ENCODE results near the gene DKK3. TPM values are rescaled to one million over a fixed set of nuclear protein-coding genes. Genes with fewer than 3 reads are reported as not detected.
A peak's percentile ranks its signal among the peaks of the same experiment; 100 is the strongest.

The DKK3 gene
- total RNA-seq, 6 experiments from 2014 or later: 518 to 872 (median 646) TPM

DNA sequence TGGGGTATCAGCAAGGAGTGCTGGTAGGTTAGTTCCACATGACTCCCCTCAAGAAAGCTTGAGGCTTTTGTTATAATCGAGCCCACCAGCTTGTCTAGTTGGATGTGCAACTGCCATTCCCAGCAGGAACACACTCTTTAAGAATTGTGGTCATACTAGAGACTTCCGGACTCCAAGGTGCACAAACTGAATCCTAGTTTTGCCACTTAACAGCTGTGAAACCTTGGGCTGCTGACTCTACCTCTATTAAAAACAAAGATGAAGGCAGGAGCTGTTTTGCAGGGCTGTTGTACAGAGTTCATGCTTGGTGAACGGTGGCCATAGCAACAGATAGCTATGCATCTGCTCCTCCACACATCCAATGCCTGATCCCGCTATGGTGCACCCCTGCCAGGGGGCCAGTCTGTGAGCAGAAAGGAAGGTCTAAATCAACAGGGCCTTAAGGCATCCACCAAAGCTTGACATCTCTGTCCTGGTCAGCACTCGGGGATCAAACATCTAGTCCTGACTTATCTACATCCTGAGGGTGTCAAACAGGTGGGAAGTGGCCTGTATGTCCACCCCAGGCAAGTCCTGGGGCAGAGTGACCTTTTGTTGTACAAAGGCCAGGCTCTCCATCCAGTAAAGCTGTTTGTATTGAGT lies 36.4 kb downstream of the DKK3 start:
- TF ChIP-seq, protein P1, sequence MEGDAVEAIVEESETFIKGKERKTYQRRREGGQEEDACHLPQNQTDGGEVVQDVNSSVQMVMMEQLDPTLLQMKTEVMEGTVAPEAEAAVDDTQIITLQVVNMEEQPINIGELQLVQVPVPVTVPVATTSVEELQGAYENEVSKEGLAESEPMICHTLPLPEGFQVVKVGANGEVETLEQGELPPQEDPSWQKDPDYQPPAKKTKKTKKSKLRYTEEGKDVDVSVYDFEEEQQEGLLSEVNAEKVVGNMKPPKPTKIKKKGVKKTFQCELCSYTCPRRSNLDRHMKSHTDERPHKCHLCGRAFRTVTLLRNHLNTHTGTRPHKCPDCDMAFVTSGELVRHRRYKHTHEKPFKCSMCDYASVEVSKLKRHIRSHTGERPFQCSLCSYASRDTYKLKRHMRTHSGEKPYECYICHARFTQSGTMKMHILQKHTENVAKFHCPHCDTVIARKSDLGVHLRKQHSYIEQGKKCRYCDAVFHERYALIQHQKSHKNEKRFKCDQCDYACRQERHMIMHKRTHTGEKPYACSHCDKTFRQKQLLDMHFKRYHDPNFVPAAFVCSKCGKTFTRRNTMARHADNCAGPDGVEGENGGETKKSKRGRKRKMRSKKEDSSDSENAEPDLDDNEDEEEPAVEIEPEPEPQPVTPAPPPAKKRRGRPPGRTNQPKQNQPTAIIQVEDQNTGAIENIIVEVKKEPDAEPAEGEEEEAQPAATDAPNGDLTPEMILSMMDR (IDR thresholded peaks at IDR 0.05): no peak
- peaks cover 94% of the 10 kb centered on the region for H3K4me1 Mint-ChIP-seq (ENCODE audit: low read depth)
- peaks cover 8% of the 10 kb centered on the region for H3K27me3 Mint-ChIP-seq (ENCODE audit: insufficient read depth)
- H3K4me3 Mint-ChIP-seq: no peak overlapping the region
- peaks cover 56% of the 10 kb centered on the region for H3K36me3 Mint-ChIP-seq (ENCODE audit: low read depth)
- no peak for DNase-seq
- H3K27ac Mint-ChIP-seq: no peak overlapping the region
- H3K9me3 Mint-ChIP-seq: no peaks in the 10 kb centered on the region

DNA sequence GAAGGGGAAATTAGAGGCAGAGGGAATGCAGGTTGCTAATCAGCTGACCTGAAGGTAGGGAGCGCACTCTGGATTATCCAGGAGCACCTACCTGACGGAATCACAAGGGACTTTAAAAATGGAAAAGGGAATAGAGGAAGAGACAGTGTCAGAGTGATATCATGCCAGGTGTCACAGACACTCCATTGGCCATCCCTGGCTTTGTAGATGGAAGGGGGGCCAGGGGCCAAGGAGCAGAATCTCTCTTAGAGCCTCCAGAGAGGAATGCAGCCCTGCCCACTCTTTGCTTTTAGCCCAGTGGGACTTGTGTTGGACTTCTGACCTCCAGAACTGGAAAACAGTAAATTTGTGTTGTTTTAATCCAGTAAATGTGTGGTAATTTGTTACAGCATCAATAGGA lies 37.9 kb downstream of the DKK3 start:
- Mint-ChIP-seq H3K4me1 (ENCODE audit: low read depth) (peaks cover 83% of the 10 kb centered on the region), H3K27ac (no peak overlapping the region), H3K4me3 (no peak overlapping the region), H3K36me3 (ENCODE audit: low read depth) (peaks cover 62% of the 10 kb centered on the region), H3K27me3 (ENCODE audit: insufficient read depth) (peaks cover 10% of the 10 kb centered on the region), H3K9me3 (no peaks in the 10 kb centered on the region)
- TF ChIP-seq, protein P1 (IDR thresholded peaks at IDR 0.05): no peak
- no peak for DNase-seq

DNA sequence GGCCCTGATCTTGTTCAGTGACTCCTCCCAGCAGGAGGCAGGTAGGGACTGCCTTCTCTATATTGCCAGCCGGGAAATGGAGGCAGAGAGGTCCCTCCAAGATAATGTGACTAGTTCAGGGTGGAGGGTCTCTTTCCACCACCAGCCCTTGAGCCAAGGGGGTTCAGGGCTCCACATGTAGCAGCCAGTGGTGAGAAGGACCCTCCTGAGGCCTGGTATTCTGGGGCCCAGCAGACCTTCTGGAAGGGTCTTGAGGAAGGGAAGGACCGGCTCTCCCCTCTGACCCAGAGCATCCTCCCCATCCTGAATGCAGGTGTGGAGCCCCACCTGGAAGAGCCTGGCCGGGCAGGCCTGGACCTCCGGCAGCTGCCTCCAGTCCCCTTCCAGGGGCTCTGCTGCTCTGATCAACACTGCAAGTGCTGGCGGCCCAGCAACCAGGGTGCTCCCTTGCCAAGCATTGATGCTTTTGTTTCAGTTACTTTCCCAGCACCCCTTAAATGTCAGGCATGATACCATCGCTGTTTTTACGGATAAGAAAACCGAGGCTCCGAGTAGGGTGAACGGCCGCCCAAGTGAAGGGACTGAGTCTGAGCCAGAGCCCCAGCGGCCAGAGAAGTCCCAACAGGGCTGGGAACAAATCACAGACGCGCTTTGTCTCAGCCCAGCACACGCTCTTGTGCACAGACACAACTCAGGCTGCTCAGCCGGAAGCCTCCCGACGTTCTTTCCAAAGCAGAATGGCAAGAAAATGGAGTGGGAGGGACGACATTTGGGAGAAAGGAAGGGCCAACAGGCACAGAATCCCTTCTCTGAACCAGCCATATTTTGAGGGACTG lies 38.8 kb downstream of the DKK3 start:
- H3K36me3 Mint-ChIP-seq (ENCODE audit: low read depth): peaks cover 62% of the 10 kb centered on the region
- H3K4me1 Mint-ChIP-seq (ENCODE audit: low read depth): peaks cover 73% of the 10 kb centered on the region
- H3K9me3 Mint-ChIP-seq: no peaks in the 10 kb centered on the region
- no peak for DNase-seq
- H3K4me3 Mint-ChIP-seq: no peak overlapping the region
- peak overlapping the region; percentile 92 for H3K27ac Mint-ChIP-seq
- peaks cover 12% of the 10 kb centered on the region for H3K27me3 Mint-ChIP-seq (ENCODE audit: insufficient read depth)
- TF ChIP-seq, protein P1 (IDR thresholded peaks at IDR 0.05): no peak

DNA sequence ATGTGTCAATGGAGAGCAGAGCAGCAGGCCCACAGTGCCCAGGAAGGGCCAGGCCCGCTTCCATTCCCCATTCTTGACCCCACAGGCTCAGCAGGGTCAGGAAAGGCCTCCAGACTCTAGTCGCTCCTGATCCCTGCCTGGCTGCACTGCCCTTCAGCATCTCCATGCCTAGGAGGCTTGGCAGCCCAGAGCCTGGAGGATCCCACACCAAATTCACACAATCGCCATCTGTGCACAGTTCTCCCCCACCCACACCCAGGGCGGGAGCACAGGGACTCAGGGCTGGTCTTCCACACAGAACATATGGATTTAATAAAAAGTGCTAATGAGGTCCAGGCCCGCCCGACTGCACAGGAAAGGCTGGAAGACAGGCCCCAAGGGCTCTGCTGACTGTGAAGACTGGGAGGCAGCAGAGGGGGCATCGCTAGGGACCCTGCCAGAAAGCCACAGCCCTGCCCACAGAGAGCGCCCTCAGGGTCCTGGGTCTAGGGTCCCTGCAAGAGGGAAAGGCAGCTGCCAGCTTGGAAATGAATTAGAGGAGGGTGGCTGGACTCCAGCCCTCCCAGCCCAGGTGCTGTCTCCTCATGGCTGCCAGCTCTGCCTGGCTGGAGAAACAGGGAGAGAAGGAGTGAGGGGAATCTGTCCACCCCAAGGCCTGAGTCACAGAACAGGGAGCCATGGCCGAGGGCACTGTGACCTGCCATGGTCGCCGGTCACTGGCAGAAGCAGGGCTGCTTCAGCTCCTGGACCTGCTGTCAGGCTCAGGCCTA lies 39.7 kb downstream of the DKK3 start:
- Mint-ChIP-seq H3K27me3 (ENCODE audit: insufficient read depth) (peaks cover 15% of the 10 kb centered on the region), H3K27ac (peak overlapping the region; percentile 92), H3K9me3 (no peaks in the 10 kb centered on the region), H3K4me1 (ENCODE audit: low read depth) (peaks cover 64% of the 10 kb centered on the region), H3K4me3 (no peak overlapping the region), H3K36me3 (ENCODE audit: low read depth) (peaks cover 62% of the 10 kb centered on the region)
- TF ChIP-seq, protein P1 (IDR thresholded peaks at IDR 0.05): no peak; the same call in 1 of the 2 replicates
- peak; percentile 68 for DNase-seq

DNA sequence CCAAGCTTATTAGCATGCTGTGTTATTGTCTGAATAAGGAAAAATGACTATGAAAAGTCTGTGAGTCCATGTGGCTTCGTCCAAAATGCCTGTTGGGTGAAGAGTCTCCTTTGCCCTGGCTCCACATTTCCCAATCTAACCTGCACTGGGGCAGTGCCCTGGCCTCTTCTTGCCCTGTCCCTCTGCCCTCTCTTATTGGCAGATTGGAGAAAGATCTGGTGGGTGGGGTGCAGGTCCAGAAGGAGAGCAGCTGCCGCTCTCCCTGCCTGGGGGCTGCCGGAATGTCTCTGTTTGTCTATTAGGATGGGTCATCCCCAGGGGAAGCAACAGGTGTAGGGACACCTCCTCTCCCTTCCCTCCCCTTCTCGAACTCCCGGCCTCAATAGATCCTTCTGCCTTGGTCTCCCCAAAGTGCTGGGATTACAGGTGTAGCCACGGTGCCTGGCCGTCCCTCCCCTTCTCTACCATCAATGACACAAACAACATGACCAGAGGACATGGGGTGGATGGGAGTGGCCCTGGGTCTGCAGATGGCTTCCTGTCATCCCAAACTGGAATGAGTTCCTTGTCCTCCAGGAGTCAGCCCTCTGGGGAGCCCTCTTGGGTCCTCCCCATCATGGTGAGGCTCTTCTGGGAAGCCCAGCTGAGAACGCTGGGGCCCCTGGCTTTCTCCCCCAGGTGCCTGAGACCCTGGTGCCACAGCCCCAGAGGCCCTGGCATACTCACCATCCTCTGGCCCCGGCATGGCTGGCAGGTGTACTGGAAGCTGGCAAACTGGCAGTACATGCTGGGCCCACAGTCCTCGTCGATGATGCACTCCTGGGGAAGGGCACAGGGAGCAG lies 40.5 kb downstream of the DKK3 start:
- H3K27ac Mint-ChIP-seq: peak overlapping the region; percentile 92
- H3K4me1 Mint-ChIP-seq (ENCODE audit: low read depth): peaks cover 56% of the 10 kb centered on the region
- no peak overlapping the region for H3K4me3 Mint-ChIP-seq
- DNase-seq: no peak
- no peaks in the 10 kb centered on the region for H3K9me3 Mint-ChIP-seq
- peaks cover 61% of the 10 kb centered on the region for H3K36me3 Mint-ChIP-seq (ENCODE audit: low read depth)
- peaks cover 15% of the 10 kb centered on the region for H3K27me3 Mint-ChIP-seq (ENCODE audit: insufficient read depth)
- TF ChIP-seq, protein P1 (IDR thresholded peaks at IDR 0.05): no peak

All from HFFc6 (cell line).